ENCODE results near the gene REC8. TPM values are rescaled to one million over a fixed set of nuclear protein-coding genes. Genes with fewer than 3 reads are reported as not detected.

The REC8 gene
- total RNA-seq, 8 experiments from 2014 or later = 2.6 to 41.2 (median 23.5) TPM

- H3K4me3 ChIP-seq = no peak overlapping the region
- WGBS, 10 experiments = 90 to 97% (median 96%) methylated on average over 2 to 5 of the region's 10 CpGs; no CpG with 5 or more reads in 7 of the 10 experiments
- in situ Hi-C loops (cut with MboI; ENCODE audit: low pct_unique_long_range_greater_than_20kb in 2 of 9, low sequenced_read_pairs in 9 of 9, unreplicated experiment in 9 of 9) = no loop called here
- ATAC-seq (replicated peaks in 6 of 8) = no peak
- H3K27ac ChIP-seq = no peak overlapping the region
- no peaks in the 10 kb centered on the region for H3K4me1 ChIP-seq (replicated peaks in 1 of 2)
Observed at GRCh38 chr14:24155100-24155499, 16.8 kb upstream of the REC8 start.

GRCh38 chr14:24156840-24157239 is 15.0 kb upstream of the REC8 start:
- Histone ChIP-seq H3K4me1 (replicated peaks in 1 of 2) (peaks cover 9 to 11% of the 10 kb centered on the region in 2 donors), H3K27ac (no peak overlapping the region), H3K4me3 (no peak overlapping the region)
- WGBS, 10 experiments = 50 to 100% (median 88%) methylated on average over 1 of the region's 1 CpG; no CpG with 5 or more reads in 4 of the 10 experiments
- in situ Hi-C loops (cut with MboI; ENCODE audit: low pct_unique_long_range_greater_than_20kb in 2 of 9, low sequenced_read_pairs in 9 of 9, unreplicated experiment in 9 of 9) = no loop called here
- ATAC-seq (replicated peaks in 6 of 8) = no peak

GRCh38 chr14:24157331-24157730 is 14.5 kb upstream of the REC8 start:
- H3K4me3 ChIP-seq = no peak overlapping the region
- in situ Hi-C loops (cut with MboI; ENCODE audit: low pct_unique_long_range_greater_than_20kb in 2 of 9, low sequenced_read_pairs in 9 of 9, unreplicated experiment in 9 of 9) = no loop called here
- ATAC-seq (replicated peaks in 6 of 8) = no peak
- no peak overlapping the region for H3K27ac ChIP-seq
- H3K4me1 ChIP-seq (replicated peaks in 1 of 2) = peaks cover 9 to 13% of the 10 kb centered on the region in 2 donors
- WGBS, 10 experiments = 60 to 100% (median 94%) methylated on average over 1 to 8 of the region's 12 CpGs; no CpG with 5 or more reads in 2 of the 10 experiments

GRCh38 chr14:24159777-24160498 is 11.9 kb upstream of the REC8 start:
- in situ Hi-C loops (cut with MboI; ENCODE audit: low pct_unique_long_range_greater_than_20kb in 2 of 9, low sequenced_read_pairs in 9 of 9, unreplicated experiment in 9 of 9) = no loop called here
- 67 to 100% (median 83%) methylated on average over 2 to 7 of the region's 11 CpGs; no CpG with 5 or more reads in 4 of the 10 experiments for WGBS, 10 experiments
- H3K4me3 ChIP-seq = no peak overlapping the region
- peaks cover 9 to 13% of the 10 kb centered on the region in 2 donors for H3K4me1 ChIP-seq (replicated peaks in 1 of 2)
- no peak overlapping the region for H3K27ac ChIP-seq
- ATAC-seq (replicated peaks in 6 of 8) = no peak

GRCh38 chr14:24160499-24160849 is 11.4 kb upstream of the REC8 start:
- peaks cover 9 to 13% of the 10 kb centered on the region in 2 donors for H3K4me1 ChIP-seq (replicated peaks in 1 of 2)
- peak overlapping the region; percentile 7 to 34 for H3K27ac ChIP-seq
- 100% methylated on average over 1 to 3 of the region's 4 CpGs; no CpG with 5 or more reads in 4 of the 10 experiments for WGBS, 10 experiments
- in situ Hi-C loops (cut with MboI; ENCODE audit: low pct_unique_long_range_greater_than_20kb in 2 of 9, low sequenced_read_pairs in 9 of 9, unreplicated experiment in 9 of 9) = no loop called here
- peak in 1 of 8 experiments; percentile 2 for ATAC-seq (replicated peaks in 6 of 8)
- no peak overlapping the region for H3K4me3 ChIP-seq

- in situ Hi-C loops (cut with MboI; ENCODE audit: low pct_unique_long_range_greater_than_20kb in 2 of 9, low sequenced_read_pairs in 9 of 9, unreplicated experiment in 9 of 9) = no loop called here
- 0 to 8% (median 0%) methylated on average over 1 to 6 of the region's 12 CpGs; no CpG with 5 or more reads in 5 of the 10 experiments for WGBS, 10 experiments
- Histone ChIP-seq H3K4me1 (replicated peaks in 1 of 2) (peaks cover 9 to 13% of the 10 kb centered on the region in 2 donors), H3K4me3 (peak within 1 kb of the TSS; percentile 14 to 40 (median 22)), H3K27ac (peak within 1 kb of the TSS; percentile 26 to 34)
- peak; percentile 81 to 92 (median 90) for ATAC-seq (replicated peaks in 6 of 8)
Observed at GRCh38 chr14:24160850-24161804, 10.8 kb upstream of the REC8 start, which contains the start of gene IRF9. IRF9 (plus strand) TSS chr14:24161265; CDS start chr14:24162145, 880 bp downstream.

- Histone ChIP-seq H3K4me3 (no peak overlapping the region), H3K4me1 (replicated peaks in 1 of 2) (peaks cover 9 to 13% of the 10 kb centered on the region in 2 donors), H3K27ac (no peak overlapping the region)
- in situ Hi-C loops (cut with MboI; ENCODE audit: low pct_unique_long_range_greater_than_20kb in 2 of 9, low sequenced_read_pairs in 9 of 9, unreplicated experiment in 9 of 9) = no loop called here
- no peak for ATAC-seq (replicated peaks in 6 of 8)
- WGBS, 10 experiments = 0 to 83% (median 80%) methylated on average over 1 to 2 of the region's 8 CpGs; no CpG with 5 or more reads in 5 of the 10 experiments
Observed at GRCh38 chr14:24162093-24162492, 9.8 kb upstream of the REC8 start.

GRCh38 chr14:24164518-24164991 is 7.3 kb upstream of the REC8 start:
- no peak for ATAC-seq (replicated peaks in 6 of 8)
- H3K27ac ChIP-seq = no peak overlapping the region
- H3K4me1 ChIP-seq (replicated peaks in 1 of 2) = peaks cover 9 to 13% of the 10 kb centered on the region in 2 donors
- H3K4me3 ChIP-seq = no peak overlapping the region
- in situ Hi-C loops (cut with MboI; ENCODE audit: low pct_unique_long_range_greater_than_20kb in 2 of 9, low sequenced_read_pairs in 9 of 9, unreplicated experiment in 9 of 9) = no loop called here
- 84 to 100% (median 98%) methylated on average over 3 to 7 of the region's 14 CpGs; no CpG with 5 or more reads in 7 of the 10 experiments for WGBS, 10 experiments

GRCh38 chr14:24165785-24166184 is 6.1 kb upstream of the REC8 start:
- Histone ChIP-seq H3K4me3 (no peak overlapping the region), H3K4me1 (replicated peaks in 1 of 2) (peaks cover 7 to 11% of the 10 kb centered on the region in 2 donors), H3K27ac (no peak overlapping the region)
- 60 to 100% (median 96%) methylated on average over 1 to 3 of the region's 5 CpGs; no CpG with 5 or more reads in 2 of the 10 experiments for WGBS, 10 experiments
- ATAC-seq (replicated peaks in 6 of 8) = no peak
- in situ Hi-C loops (cut with MboI; ENCODE audit: low pct_unique_long_range_greater_than_20kb in 2 of 9, low sequenced_read_pairs in 9 of 9, unreplicated experiment in 9 of 9) = no loop called here

GRCh38 chr14:24167469-24168114 is 4.3 kb upstream of the REC8 start:
- H3K27ac ChIP-seq = no peak overlapping the region
- ATAC-seq (replicated peaks in 6 of 8) = no peak
- in situ Hi-C loops (cut with MboI; ENCODE audit: low pct_unique_long_range_greater_than_20kb in 2 of 9, low sequenced_read_pairs in 9 of 9, unreplicated experiment in 9 of 9) = no loop called here
- H3K4me3 ChIP-seq = no peak overlapping the region
- no peaks in the 10 kb centered on the region for H3K4me1 ChIP-seq (replicated peaks in 1 of 2)
- WGBS, 10 experiments = 80 to 100% (median 97%) methylated on average over 1 to 3 of the region's 3 CpGs; no CpG with 5 or more reads in 2 of the 10 experiments

GRCh38 chr14:24172261-24172860 is 481 bp downstream of the REC8 start:
- WGBS, 10 experiments = 0 to 84% methylated on average over 5 to 9 of the region's 30 CpGs; no CpG with 5 or more reads in 8 of the 10 experiments
- Histone ChIP-seq H3K27ac (peak overlapping the region in 1 of 2 donors; percentile 5), H3K4me3 (peak overlapping the region; percentile 35 to 72 (median 49)), H3K4me1 (replicated peaks in 1 of 2) (no peaks in the 10 kb centered on the region)
- in situ Hi-C loops (cut with MboI; ENCODE audit: low pct_unique_long_range_greater_than_20kb in 2 of 9, low sequenced_read_pairs in 9 of 9, unreplicated experiment in 9 of 9) = no loop called here
- ATAC-seq (replicated peaks in 6 of 8) = no peak

GRCh38 chr14:24172871-24173281 is 996 bp downstream of the REC8 start:
- peak in 1 of 8 experiments; percentile 5 for ATAC-seq (replicated peaks in 6 of 8)
- 42 to 80% (median 61%) methylated on average over 1 to 8 of the region's 20 CpGs; no CpG with 5 or more reads in 7 of the 10 experiments for WGBS, 10 experiments

More at GRCh38 chr14:24172871-24173281, 996 bp downstream of the REC8 start:
- no peaks in the 10 kb centered on the region for H3K4me1 ChIP-seq (replicated peaks in 1 of 2)
- in situ Hi-C loops (cut with MboI; ENCODE audit: low pct_unique_long_range_greater_than_20kb in 2 of 9, low sequenced_read_pairs in 9 of 9, unreplicated experiment in 9 of 9) = no loop called here
- no peak overlapping the region for H3K27ac ChIP-seq
- H3K4me3 ChIP-seq = peak overlapping the region in 4 of 5 donors; percentile 42 to 72 (median 58)

Measured in motor neuron (in vitro differentiated cells).